Stimulated activated CD8-positive, alpha-beta memory T cell treated with anti-CD3 and anti-CD28 coated beads, Interleukin-2, amount 100 ng/mL, for 1 hour (primary cell): ENCODE measurements around the gene SEPHS1.
"Not testable (repeated sequence)": the region's sequence is repeated elsewhere in the genome, so short reads cannot be mapped to it uniquely, and the experiment has no call there.

Experiments used
- DNase-seq, 2 donors: peaks; one replicate each; pipeline ENCODE4 v3.0.0-alpha.2; 2020; ENCODE audit warnings: low read depth in 2 of 2

The SEPHS1 gene

DNA sequence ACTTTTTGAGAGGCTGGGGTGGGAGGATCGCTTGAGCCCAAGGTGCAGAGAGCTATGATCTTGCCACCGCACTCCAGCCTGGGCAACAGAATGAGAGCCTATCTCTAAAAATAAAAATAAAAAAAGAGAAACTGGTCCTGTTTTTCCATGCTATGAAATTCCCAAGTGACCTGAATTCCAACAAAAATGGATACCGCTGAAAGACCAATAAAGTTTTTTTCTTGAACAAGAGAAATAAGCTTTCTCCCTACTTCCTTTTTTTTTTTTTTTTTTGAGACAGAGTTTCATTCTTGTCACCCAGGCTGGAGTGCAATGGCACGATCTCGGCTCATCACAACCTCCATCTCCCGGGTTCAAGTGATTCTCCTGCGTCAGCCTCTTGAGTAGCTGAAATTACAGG, 12.5 kb upstream of the SEPHS1 start:
- no peak for DNase-seq

DNA sequence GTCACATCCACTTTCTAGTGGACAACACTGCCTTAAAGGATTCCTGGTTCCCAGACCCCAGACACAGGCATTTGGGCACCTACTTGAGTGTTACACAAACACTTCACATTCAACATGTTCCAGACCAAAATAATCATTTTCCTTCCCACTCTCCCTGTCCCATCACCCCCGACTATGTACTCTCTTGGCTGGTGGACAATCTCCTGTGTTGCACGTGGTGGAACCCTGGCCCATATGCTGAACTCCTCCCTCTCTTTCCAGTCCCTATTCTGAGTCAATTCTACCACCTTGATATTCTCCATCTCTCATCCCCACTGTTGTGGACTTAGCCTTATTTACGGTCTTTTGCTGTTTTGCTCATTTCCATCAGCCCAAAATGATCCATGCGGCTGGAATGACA, 8.3 kb upstream of the SEPHS1 start:
- DNase-seq, result no peak

DNA sequence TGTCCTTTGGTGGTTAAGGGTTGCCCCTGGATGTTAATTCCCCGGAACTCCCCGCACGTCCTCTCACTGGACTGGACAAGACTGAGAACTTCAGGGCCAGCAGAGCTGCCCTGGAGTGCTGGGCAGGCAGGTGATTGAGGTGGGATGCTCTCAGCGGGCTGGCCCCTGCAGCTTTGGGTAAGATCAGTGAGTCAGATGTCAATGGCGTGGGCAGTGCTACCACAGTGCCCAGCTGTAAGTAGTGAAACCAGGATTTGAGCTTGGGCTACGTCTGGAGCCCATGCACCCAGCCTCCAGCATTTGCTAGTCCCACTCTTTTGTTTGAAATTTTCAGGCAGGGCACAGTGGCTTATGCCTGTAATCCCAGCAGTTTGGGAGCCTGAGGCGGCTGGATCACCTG, 6.7 kb upstream of the SEPHS1 start:
- no peak for DNase-seq

DNA sequence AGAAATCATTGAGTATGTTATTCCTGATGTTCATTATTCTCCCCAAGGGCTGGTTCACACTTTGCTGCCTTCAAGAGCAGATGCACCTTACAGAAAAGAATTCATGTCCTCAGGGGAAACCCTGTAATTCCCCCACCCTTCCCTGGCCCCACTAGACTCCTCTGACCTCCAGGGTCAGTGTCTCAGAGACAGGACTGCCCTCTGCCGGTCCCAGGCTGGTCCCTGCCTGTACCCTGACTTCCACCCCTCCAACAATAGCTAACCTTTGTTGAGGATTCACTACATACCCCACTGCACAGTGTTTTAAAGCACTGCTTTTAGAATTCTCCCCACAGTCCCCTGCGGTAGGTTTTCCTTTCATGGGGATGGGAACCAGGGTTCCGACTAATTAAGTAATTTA, 4.4 kb upstream of the SEPHS1 start:
- no peak for DNase-seq

DNA sequence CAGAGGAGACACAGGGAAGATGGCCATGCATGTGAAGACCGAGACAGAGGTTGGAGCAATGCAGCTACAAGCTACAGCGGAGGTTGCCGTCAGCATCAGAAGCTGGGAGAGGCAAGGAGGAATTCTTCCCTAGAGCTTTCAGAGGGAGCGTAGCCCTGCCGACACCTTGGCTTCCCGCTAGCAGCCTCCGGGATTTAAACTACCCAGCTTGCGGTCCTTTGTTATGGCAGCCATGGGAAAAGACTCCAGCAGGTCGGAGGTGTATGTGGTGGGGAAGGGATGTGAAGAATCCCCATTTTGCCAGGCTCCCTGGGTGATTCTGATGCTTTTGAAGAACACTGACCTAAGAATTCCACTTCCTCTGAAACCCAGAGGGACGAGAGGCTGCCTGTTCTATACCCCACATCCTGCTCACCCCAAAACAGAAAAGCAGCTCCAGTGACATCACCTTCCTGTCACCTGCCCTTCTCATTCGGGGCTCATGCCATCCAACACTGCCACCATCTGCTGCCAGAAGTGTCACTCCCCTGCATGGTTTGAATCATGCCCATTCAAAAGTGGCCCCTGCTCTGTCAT, 3.3 kb upstream of the SEPHS1 start:
- DNase-seq, result no peak

DNA sequence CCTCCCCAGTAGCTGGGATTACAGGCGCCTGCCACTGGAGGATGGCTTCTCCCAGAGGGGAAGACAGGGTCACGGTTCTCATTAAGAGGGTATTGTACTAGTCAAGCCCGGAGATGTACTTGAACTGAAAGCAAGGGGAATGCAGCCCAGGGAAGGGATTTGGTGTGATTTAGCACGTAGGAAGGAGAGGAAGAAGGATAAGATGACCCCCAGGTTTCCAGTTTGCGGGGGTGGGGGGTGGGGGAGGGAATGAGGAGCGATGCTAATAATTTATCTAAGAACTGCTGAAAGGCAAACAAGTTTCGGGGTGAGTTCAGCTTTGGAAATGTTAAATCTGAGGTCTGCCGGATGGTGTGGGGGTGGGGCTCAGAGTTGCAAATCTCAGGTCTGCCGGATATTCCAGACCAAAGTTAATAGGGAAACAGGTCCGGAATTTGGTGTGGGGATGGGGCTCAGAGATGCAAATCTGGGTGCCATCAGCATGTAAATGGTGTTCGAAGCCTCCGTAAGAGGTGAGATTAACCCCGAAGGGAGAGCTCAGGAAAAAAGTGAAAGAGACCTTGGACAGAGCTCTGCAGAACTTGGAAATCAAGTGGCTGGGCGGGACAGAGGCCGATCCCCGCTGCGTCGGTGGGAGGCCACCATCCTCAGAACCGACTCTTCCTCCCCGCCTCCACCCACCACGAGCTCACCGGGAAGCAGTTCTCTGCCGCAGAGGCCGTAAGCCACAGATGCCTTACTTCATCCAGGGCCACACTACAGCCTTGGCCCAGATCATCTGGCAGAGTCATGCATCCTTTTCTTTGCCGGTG, 1.6 kb upstream of the SEPHS1 start:
- no peak for DNase-seq

DNA sequence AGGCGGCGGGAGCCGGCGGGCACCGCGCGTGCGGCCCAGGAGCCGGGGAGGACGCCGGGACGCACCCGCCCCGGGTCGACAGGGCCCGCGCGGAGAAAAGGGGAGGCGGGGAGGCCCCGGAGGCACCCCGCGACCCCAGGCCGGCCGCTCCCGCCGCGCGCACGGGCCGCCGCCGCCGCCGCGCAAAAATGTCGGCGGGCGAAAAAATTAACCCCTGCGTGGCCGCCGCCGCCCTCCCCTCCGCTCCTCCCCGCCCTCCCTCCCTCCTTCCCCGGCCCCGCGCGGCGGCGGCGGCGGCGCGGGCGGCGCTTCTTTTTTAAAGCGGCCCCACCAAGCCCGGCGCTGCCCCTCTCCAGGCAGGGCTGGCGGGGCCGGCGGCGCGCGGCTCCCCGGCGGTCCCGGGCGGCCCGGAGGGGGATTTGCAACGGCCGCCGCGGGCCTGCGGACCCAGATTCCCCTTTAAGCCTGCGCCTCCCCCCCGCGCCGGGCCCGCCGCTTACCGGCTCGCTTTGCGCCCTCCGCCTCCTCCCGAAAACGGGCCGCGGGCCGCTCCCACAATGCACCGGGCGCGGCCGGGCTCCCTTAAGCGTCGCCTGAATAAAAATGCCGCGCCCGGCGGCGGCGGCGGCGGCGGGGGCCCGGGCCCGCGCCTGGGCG, 465 bp downstream of the SEPHS1 start:
- DNase-seq, result peak; percentile 43 to 54

DNA sequence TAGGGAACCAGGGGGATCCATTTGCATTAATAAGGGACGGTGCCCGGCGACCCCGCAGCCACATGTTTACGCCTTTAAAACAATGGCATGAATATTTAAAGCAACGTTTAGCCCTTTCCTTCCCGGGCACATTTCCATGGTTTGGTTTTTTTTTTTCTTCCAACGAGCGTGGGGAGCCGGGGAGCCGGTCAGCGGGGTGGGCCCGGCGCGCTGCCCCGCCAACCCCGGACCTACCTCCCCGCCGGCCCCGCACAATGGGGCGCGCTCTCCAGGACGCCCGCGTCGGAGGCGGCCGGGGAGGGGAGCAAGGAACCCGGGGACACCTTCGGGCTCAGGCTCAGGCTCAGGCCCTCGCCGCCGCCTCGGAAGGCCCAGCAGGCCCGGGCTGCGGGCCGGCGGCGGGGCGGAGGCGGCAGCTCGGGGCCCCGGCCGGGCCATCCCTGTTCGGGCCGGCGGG, 1.0 kb downstream of the SEPHS1 start:
- DNase-seq, result no peak

DNA sequence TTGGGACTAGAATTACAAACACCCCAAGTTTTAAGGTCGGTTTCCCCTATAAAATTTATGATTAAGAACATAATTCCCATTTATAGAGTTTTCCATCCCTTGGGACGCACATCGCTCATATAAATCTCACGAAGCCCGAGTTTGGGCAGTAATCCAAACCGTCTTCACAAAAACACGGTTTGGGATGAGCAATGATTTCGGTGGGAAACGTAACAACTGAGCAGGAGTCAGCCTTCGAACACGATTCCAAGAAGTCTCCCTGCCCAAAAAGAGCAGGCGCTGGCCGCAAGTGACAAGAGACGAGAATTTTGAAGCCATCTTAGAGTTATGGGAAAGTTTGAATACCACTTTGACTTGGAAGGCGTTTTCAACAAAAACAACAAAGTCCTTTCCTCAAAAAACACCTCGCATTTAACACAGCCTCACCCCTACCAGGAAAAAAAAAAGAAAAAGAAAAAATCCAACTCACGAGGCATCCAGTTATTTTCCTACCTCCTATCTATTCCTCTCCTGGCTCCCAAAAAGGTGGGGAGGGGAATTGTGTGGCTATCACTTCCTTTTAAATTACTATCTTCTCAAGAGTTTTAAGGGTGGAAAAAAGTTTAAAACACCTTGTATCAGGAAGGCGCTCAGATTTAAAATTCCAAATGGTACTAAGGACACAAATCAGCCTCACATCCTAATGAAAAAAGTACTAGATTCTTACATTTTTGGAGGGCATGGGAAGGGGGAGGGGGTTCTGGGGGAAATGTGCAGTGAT, 1.6 kb downstream of the SEPHS1 start:
- no peak for DNase-seq

DNA sequence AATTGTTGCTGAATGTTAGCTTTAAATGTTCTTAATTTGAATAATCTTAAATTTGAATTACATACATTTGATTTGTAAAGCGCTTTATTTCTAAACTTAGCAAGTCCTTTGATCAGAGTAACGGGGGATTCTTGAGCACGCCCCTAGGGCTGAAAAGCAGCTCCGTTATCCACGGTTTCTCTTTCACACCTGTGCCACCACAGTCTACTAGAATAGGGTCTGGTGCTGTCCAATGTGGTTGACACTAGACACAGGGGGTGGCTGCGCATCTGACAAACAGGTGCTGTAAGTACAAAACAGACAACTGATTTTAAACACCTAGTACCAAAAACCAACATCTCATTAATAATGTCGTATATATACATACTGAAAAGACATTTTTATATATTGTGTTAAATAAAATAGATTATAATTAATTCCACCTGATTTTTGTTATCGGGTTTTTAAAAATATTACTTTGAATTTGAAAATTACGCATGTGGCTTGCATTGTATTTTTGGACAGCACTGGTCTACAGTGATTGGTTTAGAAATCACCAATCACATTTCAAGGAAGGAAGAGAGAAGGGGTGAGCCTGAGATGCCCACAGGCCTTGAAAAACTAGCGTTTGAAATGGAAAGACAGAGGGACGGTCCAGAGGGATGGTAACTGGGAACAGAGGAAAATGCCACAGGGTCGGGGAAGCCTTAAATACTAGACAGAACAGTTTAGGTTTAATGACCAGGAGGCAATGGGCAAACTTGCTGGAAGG, 7.3 kb downstream of the SEPHS1 start:
- no peak for DNase-seq

DNA sequence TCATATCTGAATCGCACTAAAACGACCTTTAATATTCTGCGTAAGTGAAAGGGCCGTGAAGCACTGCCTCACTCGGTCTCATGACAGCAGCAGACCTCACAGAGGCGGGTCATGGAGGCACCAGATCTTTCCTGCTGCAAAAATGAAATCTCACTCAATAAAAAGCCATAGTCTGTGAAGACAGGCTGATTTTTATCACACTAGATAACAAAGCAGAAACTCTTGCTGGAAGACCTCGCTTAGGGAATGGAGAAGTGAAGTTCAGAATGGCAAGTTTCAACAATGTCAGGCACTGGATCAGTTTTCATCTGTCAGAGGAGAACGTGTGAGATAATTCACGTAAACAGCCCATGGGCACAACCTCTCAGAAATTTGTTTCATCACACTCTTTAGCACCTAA, 8.0 kb downstream of the SEPHS1 start:
- no peak for DNase-seq

DNA sequence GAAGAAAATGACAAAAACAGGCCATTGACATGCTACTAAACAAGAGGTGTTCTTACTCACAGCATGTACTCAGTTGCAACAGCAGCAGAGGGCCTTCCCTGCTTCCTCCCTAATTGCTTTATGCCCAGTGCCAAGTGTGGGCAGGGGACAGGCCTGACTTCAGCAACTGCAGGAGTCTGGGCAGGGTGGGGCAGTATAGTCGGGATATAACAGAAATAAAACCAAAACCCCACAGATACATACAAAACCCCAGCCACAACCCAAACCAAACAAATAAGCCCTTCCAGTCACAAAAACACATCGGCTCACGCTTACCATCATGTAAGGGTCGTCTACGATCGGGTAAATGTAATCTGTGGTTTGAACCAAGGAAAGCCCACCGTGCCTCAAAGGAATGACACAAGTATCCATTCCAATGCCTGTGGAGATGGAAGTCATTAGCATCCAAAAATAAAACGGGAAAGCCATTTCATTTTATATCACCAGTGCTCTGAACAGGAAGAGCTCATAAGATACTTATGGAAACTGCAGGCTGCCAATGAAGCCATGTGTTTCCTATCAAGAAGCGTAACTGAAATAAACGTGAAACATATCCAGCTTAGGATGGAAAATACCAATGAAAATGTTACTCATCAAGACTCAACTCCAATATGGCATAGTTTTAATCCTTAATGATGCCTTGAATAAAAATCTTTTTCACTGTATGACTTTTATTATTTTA, 9.5 kb downstream of the SEPHS1 start:
- no peak for DNase-seq

DNA sequence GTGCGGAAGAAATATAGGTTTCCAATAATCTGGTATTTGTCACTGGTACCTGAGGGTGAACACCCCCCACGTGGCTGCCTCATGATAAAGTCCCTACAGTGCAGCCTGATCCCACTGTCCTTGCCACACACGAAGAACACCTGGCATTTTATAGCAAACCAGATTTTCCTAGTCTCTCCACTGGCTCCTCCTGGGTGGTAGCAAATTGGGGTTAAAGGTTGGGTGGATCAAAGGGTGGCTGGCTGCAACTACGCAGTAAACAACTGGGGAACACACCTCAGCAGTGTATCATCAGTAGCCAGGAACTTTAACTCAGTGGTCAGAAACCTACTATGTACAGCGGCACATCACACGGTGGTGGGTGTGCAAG, 10.3 kb downstream of the SEPHS1 start:
- DNase-seq, result no peak

DNA sequence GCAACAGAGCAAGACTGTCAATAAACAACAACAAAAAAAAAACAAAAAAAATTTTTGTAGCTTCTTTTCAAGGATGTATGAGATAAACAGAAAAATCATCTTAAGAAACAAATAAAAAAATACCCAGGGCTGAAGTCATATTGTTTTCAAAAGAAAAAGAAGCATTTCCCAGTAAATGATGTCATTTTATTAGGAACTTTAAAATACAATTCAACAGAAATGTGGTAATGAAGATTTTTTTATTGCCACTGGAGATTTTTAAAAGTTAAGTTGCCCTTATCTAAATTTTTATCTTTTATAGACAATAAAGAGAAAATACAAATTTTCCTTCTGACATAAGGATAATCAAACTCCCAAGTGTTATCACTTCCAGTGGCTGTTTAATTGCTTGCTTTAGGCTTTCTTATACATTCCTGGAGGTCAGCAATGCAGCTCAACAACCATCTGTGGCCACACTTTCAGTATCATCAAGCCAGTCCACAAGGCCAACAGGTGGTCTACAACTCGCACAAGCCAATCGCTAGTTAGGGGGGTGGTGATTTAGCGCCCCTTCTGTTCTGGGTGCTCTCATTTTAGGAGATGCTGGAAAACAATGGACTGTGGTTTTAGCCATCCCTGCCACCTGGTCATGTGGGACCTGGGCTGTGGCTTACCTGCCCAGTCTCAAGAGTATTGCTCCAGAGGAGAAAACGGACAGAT, 10.8 kb downstream of the SEPHS1 start:
- DNase-seq, result no peak

DNA sequence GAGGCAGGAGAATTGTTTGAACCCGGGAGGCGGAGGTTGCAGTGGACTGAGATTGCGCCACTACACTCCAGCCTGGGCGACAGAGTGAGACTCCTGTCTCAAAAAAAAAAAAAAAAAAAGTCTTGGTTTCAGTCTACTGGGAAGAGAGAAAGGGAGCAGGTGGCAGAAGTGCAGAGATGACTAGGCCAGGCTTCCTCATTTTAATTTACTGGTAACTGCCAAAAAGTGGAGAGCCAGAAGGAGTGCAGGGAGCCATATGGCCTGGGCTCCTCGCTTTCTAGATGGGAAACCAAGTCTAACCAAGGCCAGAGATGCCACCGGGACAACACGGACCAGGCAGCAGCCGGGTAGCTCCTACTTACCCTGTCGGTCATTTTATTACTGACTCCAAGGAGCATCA, 12.2 kb downstream of the SEPHS1 start:
- DNase-seq, result no peak

DNA sequence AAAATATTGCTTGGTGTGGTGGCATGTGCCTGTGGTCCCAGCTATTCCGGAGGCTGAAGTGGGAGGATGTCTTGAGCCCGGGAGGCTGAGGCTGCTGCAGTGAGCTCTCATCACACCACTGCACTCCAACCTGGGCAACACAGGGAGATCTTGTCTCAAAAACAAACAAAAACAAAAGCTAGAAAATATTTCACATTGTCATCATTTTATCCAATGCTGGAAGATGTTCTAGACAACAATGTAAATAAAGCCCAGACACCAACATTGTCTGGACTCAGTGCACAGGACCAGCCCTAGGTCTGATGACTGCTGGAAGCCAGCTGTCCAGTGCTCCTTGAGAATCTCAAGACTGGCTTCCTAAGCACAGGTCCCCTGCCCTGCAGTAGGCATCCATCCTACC, 13.5 kb downstream of the SEPHS1 start:
- DNase-seq, result no peak

DNA sequence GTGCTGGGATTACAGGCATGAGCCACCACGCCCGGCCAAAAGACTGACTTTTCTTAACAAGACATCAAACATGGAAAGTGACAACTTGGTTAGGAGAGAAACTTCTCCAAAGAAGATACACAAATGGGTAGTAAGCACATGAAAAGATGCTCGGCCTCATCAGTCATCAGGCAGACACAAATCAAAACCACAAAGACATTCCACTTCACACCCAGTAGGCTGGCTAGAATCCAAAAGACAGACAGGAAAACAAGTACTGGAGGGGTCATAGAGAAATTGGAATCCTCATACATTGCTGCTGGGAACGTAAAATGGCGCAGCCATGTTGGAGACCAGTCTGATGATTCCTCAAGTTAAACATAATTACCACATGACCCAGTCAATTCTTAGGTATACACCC, 16.4 kb downstream of the SEPHS1 start:
- no peak for DNase-seq

DNA sequence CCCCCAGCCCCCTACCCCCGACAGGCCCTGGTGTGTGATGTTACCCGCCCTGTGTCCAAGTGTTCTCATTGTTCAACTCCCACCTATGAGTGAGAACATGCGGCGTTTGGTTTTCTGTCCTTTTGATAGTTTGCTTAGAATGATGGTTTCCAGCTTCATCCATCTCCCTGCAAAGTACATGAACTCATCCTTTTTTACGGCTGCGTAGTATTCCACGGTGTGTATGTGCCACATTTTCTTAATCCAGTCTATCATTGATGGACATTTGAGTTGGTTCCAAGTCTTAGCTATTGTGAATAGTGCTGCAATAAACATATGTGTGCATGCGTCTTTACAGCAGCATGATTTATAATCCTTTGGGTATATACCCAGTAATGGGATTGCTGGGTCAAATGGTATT, 17.1 kb downstream of the SEPHS1 start:
- not testable (repeated sequence) for DNase-seq

DNA sequence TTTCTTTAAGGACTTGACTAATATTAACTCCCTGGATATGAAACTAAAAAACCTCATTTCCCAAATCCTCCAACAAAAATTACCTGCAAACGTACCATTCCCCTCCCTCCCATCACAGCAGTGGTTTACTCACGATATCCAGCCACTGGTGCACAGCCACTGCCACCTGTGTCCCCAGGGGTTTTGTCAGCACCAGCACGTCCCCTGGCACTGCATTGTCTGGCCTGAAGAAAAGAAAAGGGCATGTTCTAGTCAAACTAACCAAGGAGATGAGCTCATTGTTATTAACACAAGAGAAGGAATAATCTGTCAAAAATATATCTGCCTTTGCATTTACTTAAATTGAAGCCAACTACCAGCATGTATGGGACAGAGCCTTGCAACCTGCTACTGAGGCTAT, 18.5 kb downstream of the SEPHS1 start:
- no peak for DNase-seq

DNA sequence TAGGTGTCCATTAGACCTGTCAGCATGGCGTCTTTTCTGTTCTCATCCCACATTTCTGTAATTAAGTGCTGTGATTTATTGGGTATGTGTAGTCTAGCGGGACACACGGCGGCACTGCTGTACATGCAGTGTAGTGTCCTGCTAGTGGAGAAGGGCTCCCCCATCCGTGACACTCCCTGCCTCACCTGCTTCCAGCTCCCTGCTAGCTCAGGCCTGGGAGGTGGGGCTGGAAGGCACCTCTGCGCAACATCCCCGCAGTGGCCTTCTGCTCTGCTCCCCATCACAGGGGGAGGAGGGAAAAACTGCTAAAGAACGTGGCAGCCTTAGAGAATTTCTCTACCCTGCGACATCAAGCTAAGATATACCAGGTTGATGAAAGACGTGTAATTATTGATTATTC, 19.5 kb downstream of the SEPHS1 start:
- no peak for DNase-seq
